HG03521 (cell line): ENCODE results near the gene FIBCD1.

Experiments
- ATAC-seq: cut with Tn5 transposase; IDR thresholded peaks from one replicate; pipeline ENCODE4 v1.9.1; 2021; ENCODE audit warnings: mild to moderate bottlenecking, moderate library complexity; ENCODE audit not compliant: unreplicated experiment

Gene FIBCD1

DNA sequence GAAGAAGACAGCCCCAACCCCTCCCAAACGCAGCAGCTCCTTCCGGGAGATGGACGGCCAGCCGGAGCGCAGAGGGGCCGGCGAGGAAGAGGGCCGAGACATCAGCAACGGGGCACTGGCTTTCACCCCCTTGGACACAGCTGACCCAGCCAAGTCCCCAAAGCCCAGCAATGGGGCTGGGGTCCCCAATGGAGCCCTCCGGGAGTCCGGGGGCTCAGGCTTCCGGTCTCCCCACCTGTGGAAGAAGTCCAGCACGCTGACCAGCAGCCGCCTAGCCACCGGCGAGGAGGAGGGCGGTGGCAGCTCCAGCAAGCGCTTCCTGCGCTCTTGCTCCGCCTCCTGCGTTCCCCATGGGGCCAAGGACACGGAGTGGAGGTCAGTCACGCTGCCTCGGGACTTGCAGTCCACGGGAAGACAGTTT lies 54.9 kb downstream of the FIBCD1 start:
- ATAC-seq: no peak

DNA sequence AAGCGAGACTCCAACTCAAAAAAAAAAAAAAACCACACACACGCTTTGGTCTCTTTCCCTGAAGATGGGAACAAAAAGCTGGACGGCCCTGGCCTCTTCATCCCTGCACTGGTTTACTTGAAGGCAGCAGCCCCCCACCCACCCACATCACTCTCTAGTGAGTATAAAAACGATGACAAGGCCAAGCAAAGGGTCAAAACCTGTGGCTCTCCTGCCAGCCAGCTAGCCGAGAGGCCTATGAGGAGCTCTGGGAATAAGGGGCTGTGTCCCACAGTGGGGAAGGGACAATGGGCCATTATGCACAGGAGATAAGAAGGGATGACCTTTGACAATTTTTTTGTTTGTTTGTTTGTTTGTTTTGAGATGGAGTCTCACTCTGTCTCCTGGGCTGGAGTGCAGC lies 55.6 kb downstream of the FIBCD1 start:
- no peak for ATAC-seq

- no peak for ATAC-seq
Observed at GRCh38 chr9:130882696-130883225, 56.3 kb downstream of the FIBCD1 start.

GRCh38 chr9:130881516-130881915 lies 57.5 kb downstream of the FIBCD1 start:
- no peak for ATAC-seq

- no peak for ATAC-seq
Observed at GRCh38 chr9:130880599-130881220, 58.3 kb downstream of the FIBCD1 start.

DNA sequence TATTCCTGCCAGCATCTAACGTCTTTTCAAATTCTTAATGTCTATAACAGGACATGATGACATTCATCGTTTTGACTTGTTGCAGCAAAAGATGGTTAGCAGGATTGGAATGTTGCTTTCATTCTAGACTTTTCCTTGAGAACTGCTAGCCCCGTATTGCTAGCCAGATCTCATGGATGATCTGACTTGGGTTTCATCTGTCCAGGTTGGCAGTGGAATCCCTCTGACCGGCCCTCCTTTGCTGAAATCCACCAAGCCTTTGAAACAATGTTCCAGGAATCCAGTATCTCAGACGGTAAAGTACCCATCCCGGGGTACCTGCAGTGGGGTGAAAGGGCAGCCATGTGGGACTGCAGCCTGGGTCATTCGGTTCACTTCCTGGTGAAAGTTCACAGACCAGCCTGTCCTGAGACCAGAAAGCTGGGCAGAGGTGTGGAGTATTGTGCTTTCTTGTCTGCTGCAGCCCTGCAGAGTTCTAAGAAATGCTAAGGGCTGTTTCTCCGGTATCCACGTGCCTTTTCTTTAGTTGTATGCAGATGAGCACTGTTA lies 59.1 kb downstream of the FIBCD1 start:
- ATAC-seq: no peak

- no peak for ATAC-seq
Observed at GRCh38 chr9:130878295-130878694, 60.8 kb downstream of the FIBCD1 start.

DNA sequence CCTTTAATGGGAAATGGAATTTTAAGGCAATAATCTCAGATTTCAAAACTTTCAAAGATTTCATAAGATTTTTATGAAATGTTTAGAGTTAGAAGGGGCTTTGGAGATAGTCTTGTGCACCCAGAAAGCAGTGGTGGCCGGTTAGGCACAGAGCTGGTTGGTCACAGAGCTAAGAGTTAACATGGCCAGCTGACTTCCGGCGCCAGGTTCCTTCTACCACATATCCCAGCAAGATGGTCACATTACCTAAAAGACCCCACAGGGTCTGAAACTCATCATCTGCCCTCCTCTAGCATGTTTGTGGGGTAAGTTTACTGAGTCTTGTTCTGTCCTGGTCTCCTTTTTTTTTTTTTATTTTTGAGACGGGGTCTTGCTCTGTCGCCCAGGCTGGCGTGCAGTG lies 61.7 kb downstream of the FIBCD1 start:
- no peak for ATAC-seq

DNA sequence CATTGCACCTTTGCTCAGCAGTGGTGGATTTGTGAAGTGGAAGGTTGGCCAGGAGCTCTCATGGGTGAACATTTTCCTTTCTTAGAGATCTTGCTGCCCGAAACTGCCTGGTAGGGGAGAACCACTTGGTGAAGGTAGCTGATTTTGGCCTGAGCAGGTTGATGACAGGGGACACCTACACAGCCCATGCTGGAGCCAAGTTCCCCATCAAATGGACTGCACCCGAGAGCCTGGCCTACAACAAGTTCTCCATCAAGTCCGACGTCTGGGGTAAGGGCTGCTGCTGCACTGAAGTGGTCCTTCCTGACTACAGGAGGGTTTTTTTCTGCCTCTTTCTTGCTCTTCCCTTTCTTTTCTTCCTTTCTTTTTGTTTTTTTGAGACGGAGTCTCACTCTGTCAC lies 64.3 kb downstream of the FIBCD1 start:
- ATAC-seq: no peak

DNA sequence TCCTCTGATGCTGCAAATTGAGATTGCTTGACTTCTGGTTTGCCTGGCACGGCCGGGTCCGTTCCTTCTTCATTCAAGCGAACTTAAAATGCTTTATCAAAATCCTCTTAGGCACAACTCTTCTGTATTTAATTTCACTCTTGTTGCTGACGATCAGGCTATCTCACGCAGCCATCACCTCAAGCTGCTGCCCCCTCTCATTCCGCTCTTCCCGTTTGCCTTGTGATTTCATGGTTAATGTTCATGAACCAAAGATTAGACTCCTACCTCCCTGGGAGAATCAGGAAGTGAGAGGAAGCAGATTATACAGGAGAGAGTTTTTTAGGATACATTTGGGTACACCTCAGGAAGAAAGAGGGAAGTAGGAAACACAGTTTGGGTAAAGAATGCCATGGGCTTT lies 65.1 kb downstream of the FIBCD1 start:
- ATAC-seq: no peak

- ATAC-seq: no peak
Observed at GRCh38 chr9:130872912-130873503, 66.0 kb downstream of the FIBCD1 start.

DNA sequence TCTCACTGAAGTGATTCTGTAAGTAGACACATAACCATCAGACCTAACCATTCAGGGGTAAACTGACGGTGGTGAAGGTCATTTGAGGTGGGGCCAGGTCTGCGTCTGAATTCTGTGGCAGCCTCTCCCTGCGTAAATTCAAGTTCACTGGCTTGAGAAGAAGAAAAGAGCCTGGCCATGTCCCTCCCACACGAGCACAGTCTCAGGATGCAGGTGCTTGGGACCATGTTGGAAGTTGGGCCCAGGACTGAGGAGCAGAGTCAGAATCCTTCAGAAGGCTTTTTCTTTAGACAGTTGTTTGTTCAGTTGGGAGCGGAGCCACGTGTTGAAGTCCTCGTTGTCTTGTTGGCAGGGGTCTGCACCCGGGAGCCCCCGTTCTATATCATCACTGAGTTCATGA lies 66.5 kb downstream of the FIBCD1 start:
- no peak for ATAC-seq

DNA sequence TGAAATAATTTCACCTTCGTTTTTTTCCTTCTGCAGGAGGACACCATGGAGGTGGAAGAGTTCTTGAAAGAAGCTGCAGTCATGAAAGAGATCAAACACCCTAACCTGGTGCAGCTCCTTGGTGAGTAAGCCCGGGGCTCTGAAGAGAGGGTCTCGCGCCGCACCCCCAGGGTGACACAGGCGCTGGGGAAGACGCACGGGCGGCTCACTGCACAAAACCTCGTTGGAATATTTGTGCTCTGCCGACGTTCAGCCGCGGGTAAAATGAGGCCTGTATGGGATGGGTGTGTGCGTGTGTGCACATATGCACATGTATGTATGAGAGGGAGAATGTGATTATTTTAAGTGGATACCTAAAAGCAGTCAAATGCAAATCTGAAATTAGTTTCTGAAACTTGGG lies 67.0 kb downstream of the FIBCD1 start:
- no peak for ATAC-seq

- no peak for ATAC-seq
Observed at GRCh38 chr9:130871395-130872062, 67.5 kb downstream of the FIBCD1 start.

- ATAC-seq: no peak
Observed at GRCh38 chr9:130870491-130871381, 68.3 kb downstream of the FIBCD1 start.

GRCh38 chr9:130869250-130869649 lies 69.8 kb downstream of the FIBCD1 start:
- ATAC-seq: no peak

GRCh38 chr9:130868230-130868629 lies 70.8 kb downstream of the FIBCD1 start:
- no peak for ATAC-seq

GRCh38 chr9:130867556-130867955 lies 71.5 kb downstream of the FIBCD1 start:
- ATAC-seq: no peak

GRCh38 chr9:130866474-130866965 lies 72.5 kb downstream of the FIBCD1 start:
- ATAC-seq: no peak

- no peak for ATAC-seq
Observed at GRCh38 chr9:130865921-130866320, 73.1 kb downstream of the FIBCD1 start.

DNA sequence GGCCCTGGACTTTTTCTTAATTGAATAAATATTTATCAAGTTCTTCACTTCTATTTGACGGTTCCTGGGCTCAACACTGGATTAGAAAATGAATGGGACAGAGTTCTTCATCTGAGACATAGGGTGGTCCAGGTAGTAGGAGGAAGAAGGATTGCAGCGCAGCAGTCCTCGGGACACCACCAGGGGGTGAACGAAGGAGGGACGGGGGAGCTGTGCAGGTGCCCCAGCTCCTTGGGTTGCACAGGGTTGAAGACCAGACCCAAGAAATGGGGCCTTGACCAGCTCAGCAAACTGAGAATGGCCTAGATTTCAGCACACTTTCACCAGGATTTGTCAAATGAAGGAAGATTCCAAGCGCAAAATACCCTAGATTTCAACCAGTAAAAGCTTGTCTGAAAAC lies 74.5 kb downstream of the FIBCD1 start:
- ATAC-seq: no peak
